GM21526 (cell line): Measurements from ENCODE around the gene ADCYAP1.
"Not testable (repeated sequence)": the region's sequence is repeated elsewhere in the genome, so short reads cannot be mapped to it uniquely, and the experiment has no call there.

Source experiments
- ATAC-seq: cut with Tn5 transposase; IDR thresholded peaks from one replicate; pipeline ENCODE4 v1.9.1; 2021; ENCODE audit warnings: moderate library complexity; ENCODE audit not compliant: unreplicated experiment, low FRiP score

Gene ADCYAP1

GRCh38 chr18:904218-905090 lies at the start of gene ADCYAP1:
TSS of gene ADCYAP1 (plus strand) at chr18:904871. CDS start at chr18:905387, 516 bp downstream.
- no peak for ATAC-seq

- no peak for ATAC-seq
Measured at GRCh38 chr18:857986-858385, 46.7 kb upstream of the ADCYAP1 start.

GRCh38 chr18:864872-865273 lies 39.8 kb upstream of the ADCYAP1 start:
- ATAC-seq = peak; percentile 85

- no peak for ATAC-seq
Measured at GRCh38 chr18:867257-867656, 37.4 kb upstream of the ADCYAP1 start.

- ATAC-seq = not testable (repeated sequence)
Measured at GRCh38 chr18:873426-873825, 31.2 kb upstream of the ADCYAP1 start.

GRCh38 chr18:875912-876311 lies 28.8 kb upstream of the ADCYAP1 start:
- ATAC-seq = no peak

GRCh38 chr18:877238-877637 lies 27.4 kb upstream of the ADCYAP1 start:
- no peak for ATAC-seq

- no peak for ATAC-seq
Measured at GRCh38 chr18:886076-886475, 18.6 kb upstream of the ADCYAP1 start.

- no peak for ATAC-seq
Measured at GRCh38 chr18:887716-888115, 17.0 kb upstream of the ADCYAP1 start.

- ATAC-seq = no peak
Measured at GRCh38 chr18:892316-892715, 12.4 kb upstream of the ADCYAP1 start.

- ATAC-seq = no peak
Measured at GRCh38 chr18:896315-896714, 8.4 kb upstream of the ADCYAP1 start.

- no peak for ATAC-seq
Measured at GRCh38 chr18:901761-902160, 2.9 kb upstream of the ADCYAP1 start.

GRCh38 chr18:902229-902628 lies 2.4 kb upstream of the ADCYAP1 start:
- no peak for ATAC-seq

- ATAC-seq = no peak
Measured at GRCh38 chr18:903701-904100, 970 bp upstream of the ADCYAP1 start.

GRCh38 chr18:905307-905947 lies 756 bp downstream of the ADCYAP1 start:
- no peak for ATAC-seq

- ATAC-seq = no peak
Measured at GRCh38 chr18:905948-906415, 1.3 kb downstream of the ADCYAP1 start.

GRCh38 chr18:906416-907114 lies 1.9 kb downstream of the ADCYAP1 start:
- ATAC-seq = no peak

- no peak for ATAC-seq
Measured at GRCh38 chr18:907115-907884, 2.6 kb downstream of the ADCYAP1 start.

- no peak for ATAC-seq
Measured at GRCh38 chr18:907885-908757, 3.5 kb downstream of the ADCYAP1 start.
